ENCODE data around the gene ARHGAP33.

ARHGAP33 gene, protein sequence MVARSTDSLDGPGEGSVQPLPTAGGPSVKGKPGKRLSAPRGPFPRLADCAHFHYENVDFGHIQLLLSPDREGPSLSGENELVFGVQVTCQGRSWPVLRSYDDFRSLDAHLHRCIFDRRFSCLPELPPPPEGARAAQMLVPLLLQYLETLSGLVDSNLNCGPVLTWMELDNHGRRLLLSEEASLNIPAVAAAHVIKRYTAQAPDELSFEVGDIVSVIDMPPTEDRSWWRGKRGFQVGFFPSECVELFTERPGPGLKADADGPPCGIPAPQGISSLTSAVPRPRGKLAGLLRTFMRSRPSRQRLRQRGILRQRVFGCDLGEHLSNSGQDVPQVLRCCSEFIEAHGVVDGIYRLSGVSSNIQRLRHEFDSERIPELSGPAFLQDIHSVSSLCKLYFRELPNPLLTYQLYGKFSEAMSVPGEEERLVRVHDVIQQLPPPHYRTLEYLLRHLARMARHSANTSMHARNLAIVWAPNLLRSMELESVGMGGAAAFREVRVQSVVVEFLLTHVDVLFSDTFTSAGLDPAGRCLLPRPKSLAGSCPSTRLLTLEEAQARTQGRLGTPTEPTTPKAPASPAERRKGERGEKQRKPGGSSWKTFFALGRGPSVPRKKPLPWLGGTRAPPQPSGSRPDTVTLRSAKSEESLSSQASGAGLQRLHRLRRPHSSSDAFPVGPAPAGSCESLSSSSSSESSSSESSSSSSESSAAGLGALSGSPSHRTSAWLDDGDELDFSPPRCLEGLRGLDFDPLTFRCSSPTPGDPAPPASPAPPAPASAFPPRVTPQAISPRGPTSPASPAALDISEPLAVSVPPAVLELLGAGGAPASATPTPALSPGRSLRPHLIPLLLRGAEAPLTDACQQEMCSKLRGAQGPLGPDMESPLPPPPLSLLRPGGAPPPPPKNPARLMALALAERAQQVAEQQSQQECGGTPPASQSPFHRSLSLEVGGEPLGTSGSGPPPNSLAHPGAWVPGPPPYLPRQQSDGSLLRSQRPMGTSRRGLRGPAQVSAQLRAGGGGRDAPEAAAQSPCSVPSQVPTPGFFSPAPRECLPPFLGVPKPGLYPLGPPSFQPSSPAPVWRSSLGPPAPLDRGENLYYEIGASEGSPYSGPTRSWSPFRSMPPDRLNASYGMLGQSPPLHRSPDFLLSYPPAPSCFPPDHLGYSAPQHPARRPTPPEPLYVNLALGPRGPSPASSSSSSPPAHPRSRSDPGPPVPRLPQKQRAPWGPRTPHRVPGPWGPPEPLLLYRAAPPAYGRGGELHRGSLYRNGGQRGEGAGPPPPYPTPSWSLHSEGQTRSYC

DNA sequence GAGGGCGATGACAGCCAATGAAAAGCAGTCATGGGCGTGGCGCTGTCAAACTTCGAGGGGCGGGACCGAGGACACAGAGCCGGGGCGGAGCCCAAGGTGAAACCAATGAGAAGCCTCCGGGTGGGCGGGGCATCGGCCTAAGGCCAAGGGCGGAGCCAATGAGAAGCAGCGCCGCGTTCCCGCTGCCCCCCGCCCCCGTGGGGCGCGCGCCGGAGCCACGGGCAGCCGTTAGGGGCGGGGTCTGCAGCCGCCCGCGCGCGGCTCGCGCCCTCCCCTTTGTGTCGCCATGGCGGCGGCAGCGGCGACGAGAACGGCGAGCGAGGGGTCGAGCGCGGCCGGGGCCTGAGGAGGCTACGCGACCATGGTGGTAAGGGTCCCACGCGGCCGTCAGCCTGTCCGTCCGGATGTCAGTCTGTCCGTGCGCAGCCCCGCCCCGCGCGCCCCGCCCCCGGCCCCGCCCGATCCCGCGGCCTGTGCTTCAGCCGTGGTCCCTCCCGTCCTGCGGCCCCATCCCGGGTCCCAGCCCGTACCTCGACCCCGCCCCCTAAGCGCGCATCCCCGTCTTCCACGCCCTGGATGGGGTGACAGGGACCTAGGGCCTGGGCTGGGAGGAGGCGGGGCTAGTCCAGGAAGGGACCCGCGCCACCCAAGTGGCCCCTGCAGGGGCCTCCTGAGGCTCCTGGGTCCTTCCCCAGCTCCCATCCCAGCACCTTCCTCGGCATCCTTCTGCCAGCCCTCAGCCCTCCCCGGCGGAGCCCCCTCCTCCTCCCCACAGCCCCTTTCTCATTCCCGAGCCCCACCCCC is at the start of gene ARHGAP33:
Gene ARHGAP33, plus strand, starts transcription at position 267 of the 804 bp plus-strand sequence. Its CDS starts 95 bp downstream, at position 362.
- in situ Hi-C loops (cut with MboI; ENCODE audit: low sequenced_read_pairs): no loop called here

DNA sequence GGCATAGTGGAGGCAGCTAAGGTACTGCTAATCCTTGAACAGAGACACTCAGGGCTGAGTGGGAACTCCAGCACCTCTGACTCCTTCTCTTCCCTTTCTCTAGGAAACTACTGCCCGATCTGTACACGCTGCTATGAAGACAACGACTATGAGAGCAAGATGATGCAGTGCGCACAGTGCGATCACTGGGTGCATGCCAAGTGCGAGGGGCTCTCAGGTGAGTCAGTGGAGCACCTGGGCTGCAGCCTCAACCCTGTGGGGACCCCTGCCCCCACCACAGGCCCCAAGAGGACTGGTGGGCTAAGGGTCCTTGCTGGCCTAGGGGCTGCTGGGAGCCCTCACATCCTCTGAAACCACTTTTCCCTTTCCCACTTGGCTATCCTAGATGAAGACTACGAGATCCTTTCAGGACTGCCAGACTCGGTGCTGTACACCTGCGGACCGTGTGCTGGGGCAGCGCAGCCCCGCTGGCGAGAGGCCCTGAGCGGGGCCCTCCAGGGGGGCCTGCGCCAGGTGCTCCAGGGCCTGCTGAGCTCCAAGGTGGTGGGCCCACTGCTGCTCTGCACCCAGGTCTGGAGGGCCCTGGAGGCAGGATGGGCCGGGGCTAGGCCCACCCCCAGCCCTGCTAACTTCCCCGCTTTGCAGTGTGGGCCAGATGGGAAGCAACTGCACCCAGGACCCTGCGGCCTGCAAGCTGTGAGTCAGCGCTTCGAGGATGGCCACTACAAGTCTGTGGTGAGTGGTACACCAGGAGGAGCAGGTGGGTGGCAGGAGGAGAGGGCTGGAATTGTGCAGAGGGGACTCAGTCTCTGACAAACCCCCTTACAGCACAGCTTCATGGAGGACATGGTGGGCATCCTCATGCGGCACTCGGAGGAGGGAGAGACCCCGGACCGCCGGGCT is 48.1 kb upstream of the ARHGAP33 start:
- in situ Hi-C loops (cut with MboI; ENCODE audit: low sequenced_read_pairs): no loop called here

DNA sequence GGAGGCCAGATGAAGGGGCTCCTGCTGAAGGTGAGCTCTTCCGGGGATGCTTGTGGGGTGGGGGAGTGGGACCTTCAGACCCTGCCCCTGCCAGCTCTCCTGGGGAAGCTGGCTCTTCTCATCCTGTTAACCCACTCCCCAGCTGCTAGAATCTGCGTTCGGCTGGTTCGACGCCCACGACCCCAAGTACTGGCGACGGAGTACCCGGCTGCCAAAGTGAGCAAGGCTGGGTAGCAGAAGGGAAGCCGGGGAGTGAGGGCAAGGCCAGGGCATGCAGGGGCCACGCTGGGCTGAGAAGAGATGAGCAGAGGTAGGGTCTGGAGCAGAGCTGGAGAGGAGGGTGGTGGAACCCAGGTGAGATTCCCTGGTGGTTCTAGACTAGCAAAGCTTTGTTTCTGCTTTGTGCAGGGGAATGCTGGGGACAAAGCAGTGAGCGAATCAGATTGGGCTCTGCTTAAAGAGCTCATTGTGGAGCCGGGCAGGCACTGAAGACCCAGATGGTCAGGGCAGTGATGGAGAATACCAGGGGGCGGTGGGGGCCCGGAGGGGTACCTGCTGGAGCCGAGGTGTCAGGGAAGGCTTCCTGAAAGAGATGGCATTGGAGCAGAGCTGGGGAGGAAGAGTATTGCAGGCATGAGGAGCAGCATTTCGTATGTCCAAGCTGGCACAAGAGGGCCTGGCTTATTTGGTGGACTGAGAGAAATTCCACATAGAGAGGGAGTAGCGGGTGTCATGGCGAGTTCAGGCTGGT is 47.2 kb upstream of the ARHGAP33 start:
- in situ Hi-C loops (cut with MboI; ENCODE audit: low sequenced_read_pairs): no loop called here

DNA sequence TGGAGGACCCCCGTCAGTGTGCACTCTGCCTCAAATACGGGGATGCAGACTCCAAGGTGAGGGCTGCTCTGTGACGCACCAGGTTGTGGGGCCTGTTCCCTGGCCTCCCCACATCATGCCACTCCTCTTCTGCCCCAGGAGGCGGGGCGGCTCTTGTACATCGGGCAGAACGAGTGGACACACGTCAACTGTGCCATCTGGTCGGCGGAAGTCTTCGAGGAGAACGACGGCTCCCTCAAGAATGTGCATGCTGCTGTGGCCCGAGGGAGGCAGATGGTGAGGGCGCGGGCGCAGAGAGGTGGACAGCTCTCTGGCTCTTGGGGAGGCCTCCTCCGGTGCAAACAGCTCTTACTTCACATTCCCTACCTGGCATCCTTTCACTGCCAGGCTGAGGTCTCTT is 46.3 kb upstream of the ARHGAP33 start:
- in situ Hi-C loops (cut with MboI; ENCODE audit: low sequenced_read_pairs): no loop called here

DNA sequence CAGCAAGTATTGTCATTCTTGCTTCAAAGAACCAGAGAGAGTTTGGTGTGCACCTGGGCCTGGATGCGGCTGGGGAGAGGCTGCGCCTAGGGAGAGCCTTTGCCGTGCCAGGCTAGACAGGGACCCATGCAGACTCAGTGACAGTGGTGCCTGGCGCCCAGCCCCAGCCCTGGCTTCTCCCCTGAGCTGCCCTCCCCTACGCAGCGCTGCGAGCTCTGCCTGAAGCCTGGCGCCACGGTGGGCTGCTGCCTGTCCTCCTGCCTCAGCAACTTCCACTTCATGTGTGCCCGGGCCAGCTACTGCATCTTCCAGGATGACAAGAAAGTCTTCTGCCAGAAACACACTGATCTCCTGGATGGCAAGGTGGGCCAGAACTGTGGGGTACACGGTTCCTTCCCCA is 45.6 kb upstream of the ARHGAP33 start:
- in situ Hi-C loops (cut with MboI; ENCODE audit: low sequenced_read_pairs): no loop called here

DNA sequence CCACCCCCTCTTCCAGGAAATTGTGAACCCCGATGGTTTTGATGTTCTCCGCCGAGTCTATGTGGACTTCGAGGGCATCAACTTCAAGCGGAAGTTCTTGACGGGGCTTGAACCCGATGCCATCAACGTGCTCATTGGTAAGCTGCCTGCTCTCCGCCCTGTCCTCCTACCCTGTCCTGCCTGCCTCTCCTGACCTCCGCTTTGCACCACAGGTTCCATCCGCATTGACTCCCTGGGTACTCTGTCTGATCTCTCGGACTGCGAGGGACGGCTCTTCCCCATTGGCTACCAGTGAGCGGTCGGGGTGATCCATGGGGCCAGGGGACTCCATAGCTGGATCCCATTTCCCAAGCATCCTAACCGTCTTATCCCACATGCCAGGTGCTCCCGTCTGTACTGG is 45.0 kb upstream of the ARHGAP33 start:
- in situ Hi-C loops (cut with MboI; ENCODE audit: low sequenced_read_pairs): no loop called here

DNA sequence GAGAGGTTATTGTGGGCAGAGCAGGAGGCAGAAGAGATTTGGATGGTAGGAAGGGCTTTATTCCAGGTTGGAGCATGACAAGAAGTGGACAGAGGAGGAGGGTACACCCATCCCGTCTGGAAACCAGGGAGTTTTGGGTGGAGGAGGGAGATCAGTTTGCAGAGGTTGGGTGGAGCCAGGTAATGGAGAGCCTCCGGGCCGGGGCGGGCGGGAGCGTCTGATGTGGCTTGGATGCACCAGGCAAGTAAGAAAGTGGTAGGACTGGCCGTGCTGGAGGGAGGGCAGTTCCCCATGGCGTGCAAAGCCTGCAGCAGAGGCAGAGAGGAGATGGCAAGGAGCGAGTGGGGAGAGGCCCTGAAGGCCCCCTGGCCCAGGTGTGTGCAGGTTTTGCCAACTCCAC is 44.0 kb upstream of the ARHGAP33 start:
- in situ Hi-C loops (cut with MboI; ENCODE audit: low sequenced_read_pairs): no loop called here

DNA sequence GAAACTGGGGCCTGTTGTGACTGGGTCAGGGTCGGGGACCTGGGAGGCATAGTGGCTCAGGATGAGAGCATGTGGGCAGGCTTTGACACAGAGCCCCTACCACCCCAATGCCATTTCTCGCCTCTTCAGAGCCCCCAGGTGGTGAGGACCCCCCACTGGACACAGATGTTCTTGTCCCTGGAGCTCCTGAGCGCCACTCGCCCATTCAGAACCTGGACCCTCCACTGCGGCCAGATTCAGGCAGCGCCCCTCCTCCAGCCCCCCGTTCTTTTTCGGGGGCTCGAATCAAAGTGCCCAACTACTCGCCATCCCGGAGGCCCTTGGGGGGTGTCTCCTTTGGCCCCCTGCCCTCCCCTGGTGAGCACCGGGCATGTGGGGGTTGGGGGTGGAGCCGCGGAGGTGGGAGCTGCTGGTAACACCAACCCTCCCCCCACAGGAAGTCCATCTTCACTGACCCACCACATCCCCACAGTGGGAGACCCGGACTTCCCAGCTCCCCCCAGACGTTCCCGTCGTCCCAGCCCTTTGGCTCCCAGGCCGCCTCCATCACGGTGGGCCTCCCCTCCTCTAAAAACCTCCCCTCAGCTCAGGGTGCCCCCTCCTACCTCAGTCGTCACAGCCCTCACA is 43.5 kb upstream of the ARHGAP33 start:
- in situ Hi-C loops (cut with MboI; ENCODE audit: low sequenced_read_pairs): no loop called here

DNA sequence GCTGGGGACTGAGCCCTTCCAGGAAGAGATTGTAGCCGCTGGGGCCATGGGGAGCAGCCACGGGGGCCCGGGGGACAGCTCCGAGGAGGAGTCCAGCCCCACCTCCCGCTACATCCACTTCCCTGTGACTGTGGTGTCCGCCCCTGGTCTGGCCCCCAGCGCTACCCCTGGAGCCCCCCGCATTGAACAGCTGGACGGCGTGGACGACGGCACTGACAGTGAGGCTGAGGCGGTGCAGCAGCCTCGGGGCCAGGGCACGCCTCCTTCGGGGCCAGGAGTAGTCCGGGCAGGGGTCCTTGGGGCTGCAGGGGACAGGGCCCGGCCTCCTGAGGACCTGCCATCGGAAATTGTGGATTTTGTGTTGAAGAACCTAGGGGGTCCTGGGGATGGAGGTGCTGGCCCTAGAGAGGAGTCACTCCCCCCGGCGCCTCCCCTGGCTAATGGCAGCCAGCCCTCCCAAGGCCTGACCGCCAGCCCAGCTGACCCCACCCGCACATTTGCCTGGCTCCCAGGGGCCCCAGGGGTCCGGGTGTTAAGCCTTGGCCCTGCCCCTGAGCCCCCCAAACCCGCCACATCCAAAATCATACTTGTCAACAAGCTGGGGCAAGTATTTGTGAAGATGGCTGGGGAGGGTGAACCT is 42.7 kb upstream of the ARHGAP33 start:
- in situ Hi-C loops (cut with MboI; ENCODE audit: low sequenced_read_pairs): no loop called here

DNA sequence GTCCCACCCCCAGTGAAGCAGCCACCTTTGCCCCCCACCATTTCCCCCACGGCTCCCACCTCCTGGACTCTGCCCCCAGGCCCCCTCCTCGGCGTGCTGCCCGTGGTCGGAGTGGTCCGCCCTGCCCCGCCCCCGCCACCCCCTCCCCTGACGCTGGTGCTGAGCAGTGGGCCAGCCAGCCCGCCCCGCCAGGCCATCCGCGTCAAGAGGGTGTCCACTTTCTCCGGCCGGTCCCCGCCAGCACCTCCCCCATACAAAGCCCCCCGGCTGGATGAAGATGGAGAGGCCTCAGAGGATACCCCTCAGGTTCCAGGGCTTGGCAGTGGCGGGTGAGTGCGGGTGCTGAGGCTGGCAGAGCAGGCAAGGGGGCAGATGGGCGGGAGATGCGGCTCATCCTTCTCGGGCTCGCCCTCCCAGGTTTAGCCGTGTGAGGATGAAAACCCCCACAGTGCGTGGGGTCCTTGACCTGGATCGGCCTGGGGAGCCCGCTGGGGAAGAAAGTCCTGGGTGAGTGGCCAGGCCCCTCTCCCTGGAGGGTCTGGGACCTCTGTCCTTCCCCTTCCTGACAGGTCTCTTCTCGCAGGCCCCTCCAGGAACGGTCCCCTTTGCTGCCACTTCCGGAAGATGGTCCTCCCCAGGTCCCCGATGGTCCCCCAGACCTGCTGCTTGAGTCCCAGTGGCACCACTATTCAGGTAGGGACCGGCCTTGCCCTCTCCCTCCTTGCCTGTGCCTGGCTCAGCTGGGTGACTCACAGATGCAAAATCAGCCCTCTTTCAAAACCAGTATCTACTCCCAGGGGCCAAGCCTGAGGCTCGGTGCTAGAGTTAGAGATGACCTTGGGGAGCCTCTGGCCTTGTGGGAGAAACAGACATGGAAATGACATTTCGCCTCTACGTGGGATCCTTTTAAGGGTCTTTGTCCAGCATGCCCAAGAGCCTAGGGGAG is 41.9 kb upstream of the ARHGAP33 start:
- in situ Hi-C loops (cut with MboI; ENCODE audit: low sequenced_read_pairs): no loop called here

DNA sequence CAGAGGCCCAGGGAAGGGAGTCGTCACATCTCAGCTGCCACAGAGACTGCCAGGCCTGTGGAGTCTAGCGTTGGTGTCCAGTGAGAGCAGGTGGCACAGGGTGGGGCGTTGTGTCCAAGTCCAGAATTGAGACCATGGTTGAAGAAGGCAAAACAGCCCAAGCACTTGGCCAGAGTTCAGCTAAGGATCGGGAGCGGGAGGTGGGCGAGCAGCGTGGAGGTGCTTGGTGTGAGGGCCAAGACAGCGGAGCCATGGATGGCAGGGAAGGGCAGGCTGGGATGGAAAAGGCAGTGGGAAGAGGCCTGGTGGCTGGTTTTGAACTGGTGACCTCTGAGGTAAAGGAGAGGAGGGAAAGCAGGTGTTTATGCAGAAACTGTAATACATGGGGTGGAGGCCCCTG is 41.1 kb upstream of the ARHGAP33 start:
- in situ Hi-C loops (cut with MboI; ENCODE audit: low sequenced_read_pairs): no loop called here

DNA sequence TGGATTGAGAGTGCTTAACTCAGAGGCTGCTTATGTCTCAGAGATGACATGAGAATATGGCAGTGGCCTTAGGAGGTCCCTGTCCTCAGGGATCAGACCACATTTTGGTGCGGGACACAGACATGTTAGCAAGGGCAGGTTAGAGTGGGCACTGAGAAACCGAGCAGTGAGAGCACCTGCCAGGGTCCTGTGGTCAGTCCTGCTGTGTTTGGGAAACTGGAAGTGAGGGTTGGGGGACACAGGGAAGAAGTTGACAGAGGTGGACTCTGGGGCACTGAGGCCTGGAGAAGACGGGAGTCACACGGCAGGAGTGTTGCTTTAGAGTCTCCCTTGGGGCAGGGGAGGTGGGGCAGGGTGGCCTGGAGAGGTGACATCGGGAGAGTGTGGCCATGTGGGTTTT is 40.5 kb upstream of the ARHGAP33 start:
- in situ Hi-C loops (cut with MboI; ENCODE audit: low sequenced_read_pairs): no loop called here

DNA sequence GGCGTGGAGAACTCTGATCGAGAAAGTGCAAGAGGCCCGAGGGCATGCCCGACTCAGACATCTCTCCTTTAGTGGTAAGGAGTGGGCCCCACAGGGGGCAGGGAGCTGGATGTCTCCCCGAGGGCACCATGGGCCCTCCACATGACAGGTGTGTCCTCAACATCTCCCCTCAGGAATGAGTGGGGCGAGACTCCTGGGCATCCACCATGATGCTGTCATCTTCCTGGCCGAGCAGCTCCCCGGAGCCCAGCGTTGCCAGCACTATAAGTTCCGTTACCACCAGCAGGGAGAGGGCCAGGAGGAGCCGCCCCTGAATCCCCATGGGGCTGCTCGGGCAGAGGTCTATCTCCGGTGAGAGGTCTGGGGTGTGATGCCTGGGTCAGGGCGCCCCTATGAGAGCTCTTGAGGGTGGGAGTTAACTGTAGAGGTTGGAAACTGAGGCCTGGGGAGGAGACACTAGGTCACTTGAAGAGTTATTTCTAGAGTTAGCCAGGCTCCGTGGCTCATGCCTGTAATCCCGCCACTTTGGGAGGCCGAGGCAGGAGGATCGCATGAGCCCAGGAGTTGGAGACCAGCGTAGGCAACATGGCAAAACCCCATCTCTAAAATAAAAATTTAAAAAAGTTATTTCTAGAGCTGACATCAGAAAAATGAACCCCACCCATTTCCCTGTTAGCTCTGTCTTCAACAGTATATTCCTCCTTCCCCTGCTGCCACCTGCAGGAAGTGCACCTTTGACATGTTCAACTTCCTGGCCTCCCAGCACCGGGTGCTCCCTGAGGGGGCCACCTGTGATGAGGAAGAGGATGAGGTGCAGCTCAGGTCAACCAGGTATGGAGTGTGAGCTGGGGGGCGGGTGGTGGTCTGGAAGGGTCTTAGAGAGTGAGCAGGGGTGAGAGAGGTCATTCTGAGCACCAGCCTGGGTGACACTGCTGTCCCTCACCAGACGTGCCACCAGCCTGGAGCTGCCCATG is 38.2 kb upstream of the ARHGAP33 start:
- in situ Hi-C loops (cut with MboI; ENCODE audit: low sequenced_read_pairs): no loop called here

DNA sequence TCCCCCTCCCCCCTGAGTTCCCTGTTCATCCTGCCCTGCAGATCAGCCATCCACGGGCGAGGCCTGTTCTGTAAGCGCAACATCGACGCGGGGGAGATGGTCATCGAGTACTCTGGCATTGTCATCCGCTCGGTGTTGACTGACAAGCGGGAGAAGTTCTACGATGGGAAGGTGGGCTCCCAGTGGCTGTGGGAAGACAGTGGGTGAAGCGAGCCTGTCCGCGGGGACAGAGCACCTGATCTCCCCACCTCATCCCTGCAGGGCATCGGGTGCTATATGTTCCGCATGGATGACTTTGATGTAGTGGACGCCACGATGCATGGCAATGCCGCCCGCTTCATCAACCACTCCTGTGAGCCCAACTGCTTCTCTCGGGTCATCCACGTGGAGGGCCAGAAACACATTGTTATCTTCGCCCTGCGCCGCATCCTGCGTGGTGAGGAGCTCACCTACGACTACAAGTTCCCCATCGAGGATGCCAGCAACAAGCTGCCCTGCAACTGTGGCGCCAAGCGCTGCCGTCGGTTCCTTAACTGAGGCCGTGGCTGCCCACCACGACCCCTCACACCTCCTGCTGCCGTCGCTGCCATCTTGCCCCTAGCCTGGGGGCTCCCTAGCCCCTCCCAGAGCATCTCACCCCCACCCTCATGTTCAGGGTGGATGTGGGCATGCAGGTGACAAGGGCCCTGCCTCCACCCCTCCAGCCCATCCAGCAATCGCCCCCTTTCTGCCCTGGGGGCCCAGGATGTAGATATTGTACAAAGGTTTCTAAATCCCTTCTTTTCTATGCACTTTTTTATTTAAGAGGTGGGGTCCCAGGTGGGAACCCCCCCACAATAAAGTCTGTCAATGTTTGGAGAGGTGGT is 37.1 kb upstream of the ARHGAP33 start:
- in situ Hi-C loops (cut with MboI; ENCODE audit: low sequenced_read_pairs): no loop called here

DNA sequence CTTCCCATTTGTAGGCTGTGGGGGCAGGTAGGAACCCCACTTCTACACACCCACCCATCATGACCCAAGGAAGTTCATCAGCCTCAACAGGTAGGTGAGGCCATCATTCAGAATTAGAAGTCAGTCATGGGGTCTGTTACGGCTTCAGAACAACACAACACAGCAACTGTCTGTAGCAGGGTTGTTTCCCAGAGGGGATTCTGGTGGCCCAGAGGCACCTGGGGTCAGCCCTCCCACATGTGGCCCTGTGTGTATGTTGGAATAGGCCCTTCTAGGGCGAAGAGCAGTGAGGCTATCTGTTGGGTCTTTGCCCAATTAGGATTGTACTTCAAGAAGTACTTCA is 36.5 kb upstream of the ARHGAP33 start:
- in situ Hi-C loops (cut with MboI; ENCODE audit: low sequenced_read_pairs): no loop called here

Measured in HL-60/S4 treated with phorbol 12-myristate 13-acetate at 8.2 ng/mL for 4 days and 3 days (cell line).